ENCODE measurements around the gene GMCL1. TPM values are rescaled to one million over a fixed set of nuclear protein-coding genes. Genes with fewer than 3 reads are reported as not detected.
"Not testable (repeated sequence)": the region's sequence is repeated elsewhere in the genome, so short reads cannot be mapped to it uniquely, and the experiment has no call there.

Gene GMCL1
- total RNA-seq, 1 donor: 18.6 TPM

DNA sequence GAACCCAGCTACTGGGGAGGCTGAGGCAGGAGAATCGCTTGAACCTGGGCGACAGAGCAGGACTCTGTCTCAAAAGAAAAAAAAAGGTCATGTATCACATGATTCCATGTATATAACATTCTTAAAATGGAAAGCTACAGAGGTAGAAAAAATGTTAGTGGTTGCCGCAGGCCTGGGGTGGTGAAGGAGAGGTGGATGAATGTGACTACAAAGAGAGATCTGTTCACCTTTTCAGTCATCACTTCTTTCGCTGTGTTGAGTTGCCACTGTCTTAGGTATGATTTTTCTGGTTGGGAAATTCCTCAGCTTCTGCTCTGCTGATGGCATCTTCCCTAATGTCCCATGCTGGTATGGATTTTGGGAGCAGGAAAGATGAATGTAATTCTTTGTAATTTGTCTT is 59.0 kb downstream of the GMCL1 start:
- peaks cover 3% of the 10 kb centered on the region for H3K4me1 ChIP-seq (ENCODE audit: insufficient read depth, low read length)
- no peaks in the 10 kb centered on the region for H3K27me3 ChIP-seq (ENCODE audit: insufficient read depth, low read length)
- no peaks in the 10 kb centered on the region for H3K9me3 ChIP-seq (ENCODE audit: low read depth, low read length)
- no peak overlapping the region for H3K4me3 ChIP-seq (ENCODE audit: low read length)

DNA sequence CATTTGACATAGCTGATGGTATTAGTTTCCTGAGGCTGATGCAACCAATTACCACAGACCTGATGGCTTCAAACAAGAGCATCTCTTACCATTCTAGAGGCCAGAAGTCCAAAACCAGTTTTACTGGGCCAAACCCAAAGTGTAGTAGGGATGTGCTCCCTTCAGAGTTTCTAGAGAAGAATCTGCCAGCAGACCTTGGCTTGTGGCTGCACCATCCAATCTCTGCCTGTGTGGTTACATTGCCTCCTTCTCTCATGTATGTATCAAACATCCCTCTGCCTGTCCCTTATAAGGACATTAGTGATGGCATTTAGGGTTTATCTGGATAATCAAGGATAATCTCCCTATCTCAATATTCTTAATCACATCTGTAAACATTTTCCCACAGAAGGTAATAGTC is 59.8 kb downstream of the GMCL1 start:
- Histone ChIP-seq H3K27me3 (ENCODE audit: insufficient read depth, low read length) (no peaks in the 10 kb centered on the region), H3K4me3 (ENCODE audit: low read length) (no peak overlapping the region), H3K4me1 (ENCODE audit: insufficient read depth, low read length) (peaks cover 7% of the 10 kb centered on the region), H3K9me3 (ENCODE audit: low read depth, low read length) (no peaks in the 10 kb centered on the region)

DNA sequence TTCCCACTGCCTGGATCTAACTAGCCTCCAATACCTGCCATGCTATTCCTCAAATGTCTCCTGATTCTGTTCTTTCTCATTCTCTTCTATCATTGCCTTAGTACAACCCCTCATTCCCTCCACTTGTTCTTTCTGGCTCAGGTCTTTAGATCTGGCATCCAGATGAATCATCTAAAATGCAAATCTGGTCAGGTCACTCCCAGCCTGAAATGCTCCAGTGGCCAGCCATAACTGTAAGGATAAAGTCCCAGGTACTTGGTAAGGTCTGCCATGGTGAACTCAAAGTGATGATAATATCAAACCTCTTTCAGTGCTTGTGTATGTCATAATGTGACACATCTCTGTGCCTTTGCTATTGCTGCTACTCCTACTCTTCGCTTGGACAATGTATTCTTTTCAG is 61.4 kb downstream of the GMCL1 start:
- Histone ChIP-seq H3K9me3 (ENCODE audit: low read depth, low read length) (no peaks in the 10 kb centered on the region), H3K4me1 (ENCODE audit: insufficient read depth, low read length) (peaks cover 23% of the 10 kb centered on the region), H3K27me3 (ENCODE audit: insufficient read depth, low read length) (no peaks in the 10 kb centered on the region), H3K4me3 (ENCODE audit: low read length) (no peak overlapping the region)

DNA sequence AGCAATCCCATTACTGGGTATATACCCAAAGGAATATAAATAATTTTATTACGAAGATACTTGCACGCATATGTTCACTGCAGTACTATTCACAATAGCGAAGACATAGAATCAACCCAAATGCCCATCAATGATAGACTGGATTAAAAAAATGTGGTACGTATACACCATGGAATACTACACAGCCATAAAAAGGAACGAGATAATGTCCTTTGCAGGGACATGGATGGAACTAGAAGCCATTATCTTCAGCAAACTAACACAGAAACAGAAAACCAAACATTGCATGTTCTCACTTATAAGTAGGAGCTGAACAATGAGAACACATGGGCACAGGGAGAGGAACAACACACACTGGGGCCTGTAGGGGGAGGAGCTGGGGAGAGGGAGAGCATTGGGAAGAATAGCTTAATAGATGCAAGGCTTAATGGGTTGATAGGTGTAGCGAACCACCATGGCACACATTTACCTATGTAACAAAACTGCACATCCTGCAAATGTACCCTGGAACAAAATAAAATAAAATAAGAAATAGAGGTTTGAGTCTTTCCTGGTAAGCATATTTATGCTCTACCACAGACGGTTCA is 63.5 kb downstream of the GMCL1 start:
- H3K4me3 ChIP-seq (ENCODE audit: low read length); H3K9me3 ChIP-seq (ENCODE audit: low read depth, low read length); H3K27me3 ChIP-seq (ENCODE audit: insufficient read depth, low read length): not testable (repeated sequence)
- H3K4me1 ChIP-seq (ENCODE audit: insufficient read depth, low read length): peaks cover 26% of the 10 kb centered on the region

DNA sequence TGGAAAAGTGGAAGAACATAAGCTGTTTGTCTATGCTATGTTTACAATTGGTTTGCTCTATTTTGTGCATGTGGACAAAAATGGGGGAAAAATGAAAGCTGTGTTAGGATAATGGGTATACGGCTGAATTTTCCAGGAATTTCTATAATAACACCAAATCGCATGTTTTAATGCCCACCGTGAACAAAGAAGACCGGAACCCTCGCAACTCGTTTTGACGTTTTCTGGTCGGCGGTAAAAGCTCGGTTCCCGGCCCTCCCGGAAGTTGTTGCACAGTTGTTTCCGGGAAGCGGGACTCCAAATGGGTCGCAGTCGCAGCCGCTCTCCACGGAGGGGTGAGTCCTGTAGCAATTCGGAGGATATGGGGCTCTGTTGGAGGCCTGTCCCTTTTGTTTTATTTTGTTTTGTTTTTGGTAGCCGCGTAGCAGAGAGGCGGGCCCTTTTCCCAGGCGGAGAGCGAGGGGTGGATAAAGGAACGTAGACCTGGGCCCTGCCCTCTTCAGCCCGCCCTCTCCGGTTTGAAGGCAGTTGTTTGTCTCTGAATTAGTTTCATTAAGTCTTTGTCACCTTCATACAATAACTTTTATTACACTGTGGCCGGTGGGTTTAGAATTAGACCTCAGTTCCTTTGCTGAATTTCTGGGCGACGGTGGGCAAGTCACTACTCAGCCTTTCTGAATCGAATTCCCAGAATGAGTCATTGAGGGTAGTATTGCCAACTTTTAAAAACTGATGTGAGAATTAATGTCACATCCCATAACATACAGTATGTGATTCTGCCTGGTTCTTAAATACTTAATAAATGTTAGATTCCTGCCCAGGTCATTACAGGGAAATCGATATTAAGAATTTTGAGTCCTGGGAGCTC is 64.5 kb downstream of the GMCL1 start, which contains the start of gene SNRNP27:
TSS of gene SNRNP27 (plus strand) at position 273 of the 868 bp plus-strand sequence. CDS start at position 302, 29 bp downstream.
- Histone ChIP-seq H3K27me3 (ENCODE audit: insufficient read depth, low read length) (no peaks in the 10 kb centered on the region), H3K9me3 (ENCODE audit: low read depth, low read length) (no peaks in the 10 kb centered on the region), H3K4me1 (ENCODE audit: insufficient read depth, low read length) (peaks cover 26% of the 10 kb centered on the region), H3K4me3 (ENCODE audit: low read length) (peak within 1 kb of the TSS; percentile 99)

DNA sequence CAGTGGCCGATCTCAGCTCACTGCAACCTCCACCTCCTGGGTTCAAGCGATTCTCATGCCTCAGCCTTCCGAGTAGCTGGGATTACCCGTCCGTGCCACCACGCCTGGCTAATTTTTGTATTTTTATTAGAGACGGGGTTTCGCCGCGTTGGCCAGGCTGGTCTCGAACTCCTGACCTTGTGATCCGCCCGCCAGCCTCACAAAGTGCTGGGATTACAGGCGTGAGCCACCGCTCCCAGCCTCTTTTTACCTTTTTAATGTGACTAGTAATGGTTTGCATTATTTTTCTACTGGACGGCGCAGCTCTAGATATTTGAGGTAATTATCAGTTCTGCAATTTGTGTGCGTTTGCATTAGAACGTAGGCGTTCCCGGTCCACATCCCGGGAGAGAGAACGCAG is 65.3 kb downstream of the GMCL1 start:
- H3K27me3 ChIP-seq (ENCODE audit: insufficient read depth, low read length); H3K9me3 ChIP-seq (ENCODE audit: low read depth, low read length): not testable (repeated sequence)
- peaks cover 31% of the 10 kb centered on the region for H3K4me1 ChIP-seq (ENCODE audit: insufficient read depth, low read length)
- H3K4me3 ChIP-seq (ENCODE audit: low read length): peak overlapping the region; percentile 99

DNA sequence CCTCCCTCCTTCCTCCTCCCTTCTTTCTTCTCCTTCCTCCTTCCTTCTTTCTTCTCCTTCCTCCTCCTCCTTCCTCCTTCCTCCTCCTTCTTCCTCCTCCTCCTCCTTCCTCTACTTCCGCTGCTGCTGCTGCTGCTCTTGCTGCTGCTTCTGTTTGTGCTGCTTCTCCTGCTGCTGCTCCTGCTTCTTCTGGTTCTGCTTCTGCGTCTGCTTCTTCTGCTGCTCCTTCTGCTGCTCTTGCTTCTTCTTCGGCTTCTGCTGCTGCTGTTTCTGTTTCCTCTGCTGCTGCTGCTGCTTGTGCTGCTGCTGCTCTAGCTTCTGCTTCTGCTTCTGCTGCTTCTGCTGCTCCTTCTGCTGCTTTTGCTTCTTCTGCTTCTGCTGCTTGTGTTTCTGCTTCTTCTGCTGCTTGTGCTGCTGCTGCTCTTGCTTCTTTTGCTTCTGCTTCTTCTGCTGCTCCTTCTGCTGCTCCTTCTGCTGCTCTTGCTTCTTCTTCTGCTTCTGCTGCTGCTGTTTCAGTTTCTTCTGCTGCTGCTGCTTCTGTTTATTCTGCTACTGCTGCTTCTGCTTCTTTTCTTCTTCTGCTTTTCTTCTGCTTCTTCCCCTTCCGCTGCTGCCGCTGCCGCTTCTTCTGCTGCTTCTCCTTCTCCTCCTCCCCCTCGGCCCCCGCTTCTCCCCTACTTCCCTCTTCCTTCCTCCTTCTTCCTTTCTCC is 72.9 kb downstream of the GMCL1 start:
- Histone ChIP-seq H3K27me3 (ENCODE audit: insufficient read depth, low read length) (no peaks in the 10 kb centered on the region), H3K9me3 (ENCODE audit: low read depth, low read length) (no peaks in the 10 kb centered on the region), H3K4me1 (ENCODE audit: insufficient read depth, low read length) (peaks cover 33% of the 10 kb centered on the region), H3K4me3 (ENCODE audit: low read length) (peak overlapping the region; percentile 30)

DNA sequence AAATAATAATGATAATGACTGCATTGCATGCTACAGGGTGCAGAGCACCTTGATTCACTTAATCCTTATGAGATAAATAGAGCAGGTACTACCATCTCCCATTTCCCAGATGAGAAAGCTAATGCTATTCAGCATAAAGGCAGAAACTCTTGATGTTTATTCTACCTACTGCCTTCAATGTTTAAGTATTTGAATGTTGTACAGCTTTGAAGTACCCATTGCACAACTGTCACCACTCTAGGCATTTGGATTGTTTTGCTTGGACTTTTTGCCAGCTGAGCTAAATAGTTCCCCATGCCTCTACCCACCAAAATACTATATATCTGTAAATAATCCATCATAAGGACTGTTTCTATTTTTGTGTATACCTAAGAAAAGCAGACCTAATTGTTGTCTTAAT is 77.8 kb downstream of the GMCL1 start:
- Histone ChIP-seq H3K4me1 (ENCODE audit: insufficient read depth, low read length) (peaks cover 8% of the 10 kb centered on the region), H3K27me3 (ENCODE audit: insufficient read depth, low read length) (no peaks in the 10 kb centered on the region), H3K9me3 (ENCODE audit: low read depth, low read length) (no peaks in the 10 kb centered on the region), H3K4me3 (ENCODE audit: low read length) (no peak overlapping the region)

DNA sequence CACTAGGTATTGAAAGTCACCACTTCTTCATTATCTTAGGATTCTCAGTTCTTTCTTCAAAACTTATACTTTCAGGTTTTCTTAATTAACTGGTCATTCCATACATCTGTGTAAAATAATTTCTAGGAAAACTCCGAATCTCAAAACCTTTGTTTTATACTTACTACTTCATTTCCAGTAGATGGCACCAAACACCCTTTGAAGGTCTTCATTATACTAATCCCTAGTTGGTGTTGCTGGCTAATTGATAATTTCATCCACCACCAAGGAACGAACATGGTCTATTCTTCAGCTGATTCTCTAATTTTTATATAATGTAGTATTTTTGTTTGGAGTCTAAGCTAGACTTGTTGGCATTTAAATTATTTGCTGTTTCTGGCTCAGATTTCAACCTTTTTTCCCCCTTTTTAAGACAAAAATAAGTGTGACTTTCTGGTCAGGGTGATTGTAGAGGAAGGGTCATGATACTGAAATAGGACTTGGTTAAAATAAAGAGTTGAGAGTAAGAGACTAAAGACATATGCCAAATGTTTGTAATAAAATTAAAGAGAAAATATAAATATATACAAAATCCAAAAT is 82.6 kb downstream of the GMCL1 start:
- H3K4me1 ChIP-seq (ENCODE audit: insufficient read depth, low read length): peaks cover 17% of the 10 kb centered on the region
- H3K9me3 ChIP-seq (ENCODE audit: low read depth, low read length): no peaks in the 10 kb centered on the region
- H3K27me3 ChIP-seq (ENCODE audit: insufficient read depth, low read length): no peaks in the 10 kb centered on the region
- H3K4me3 ChIP-seq (ENCODE audit: low read length): no peak overlapping the region

DNA sequence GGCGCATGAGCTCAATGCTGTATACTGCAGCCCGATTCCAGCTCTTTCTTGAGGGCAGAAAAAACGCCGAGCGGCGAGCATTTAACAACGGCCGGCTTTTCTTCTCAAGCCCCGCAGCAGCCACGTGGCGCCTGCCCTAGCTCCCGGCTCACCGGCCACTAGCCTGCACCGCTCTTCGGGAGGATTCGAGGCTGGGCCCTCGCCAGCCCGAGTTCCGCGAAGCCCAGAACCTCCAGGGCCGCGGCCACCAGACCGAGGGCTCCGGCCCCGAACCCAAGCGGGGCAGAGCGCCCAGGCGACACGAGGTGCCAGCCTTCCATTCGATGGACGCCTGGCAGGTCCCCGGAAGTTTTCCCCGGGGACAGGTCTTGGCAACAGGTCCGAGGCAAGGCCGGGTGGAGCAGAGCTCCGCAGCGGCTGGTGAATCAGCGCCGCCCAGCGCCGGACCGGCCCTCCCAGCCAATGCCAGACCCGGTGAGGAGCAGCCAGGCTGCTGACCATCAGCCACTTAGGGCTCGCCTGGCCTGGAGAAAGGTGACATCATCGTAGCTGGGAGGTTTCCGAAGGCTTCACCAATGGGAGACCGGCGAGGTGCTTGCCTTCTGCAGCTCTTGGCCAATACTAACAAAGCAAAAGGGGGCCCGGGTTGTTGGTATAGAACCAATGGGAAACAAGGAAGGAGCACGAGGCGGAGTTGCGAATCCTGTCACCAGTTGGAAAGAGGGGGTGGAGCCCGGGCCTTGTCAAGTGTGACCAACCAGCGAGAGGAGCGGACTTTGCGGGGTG is 84.9 kb downstream of the GMCL1 start:
- Histone ChIP-seq H3K9me3 (ENCODE audit: low read depth, low read length) (no peaks in the 10 kb centered on the region), H3K4me3 (ENCODE audit: low read length) (peak overlapping the region; percentile 62), H3K27me3 (ENCODE audit: insufficient read depth, low read length) (no peaks in the 10 kb centered on the region), H3K4me1 (ENCODE audit: insufficient read depth, low read length) (peaks cover 33% of the 10 kb centered on the region)

DNA sequence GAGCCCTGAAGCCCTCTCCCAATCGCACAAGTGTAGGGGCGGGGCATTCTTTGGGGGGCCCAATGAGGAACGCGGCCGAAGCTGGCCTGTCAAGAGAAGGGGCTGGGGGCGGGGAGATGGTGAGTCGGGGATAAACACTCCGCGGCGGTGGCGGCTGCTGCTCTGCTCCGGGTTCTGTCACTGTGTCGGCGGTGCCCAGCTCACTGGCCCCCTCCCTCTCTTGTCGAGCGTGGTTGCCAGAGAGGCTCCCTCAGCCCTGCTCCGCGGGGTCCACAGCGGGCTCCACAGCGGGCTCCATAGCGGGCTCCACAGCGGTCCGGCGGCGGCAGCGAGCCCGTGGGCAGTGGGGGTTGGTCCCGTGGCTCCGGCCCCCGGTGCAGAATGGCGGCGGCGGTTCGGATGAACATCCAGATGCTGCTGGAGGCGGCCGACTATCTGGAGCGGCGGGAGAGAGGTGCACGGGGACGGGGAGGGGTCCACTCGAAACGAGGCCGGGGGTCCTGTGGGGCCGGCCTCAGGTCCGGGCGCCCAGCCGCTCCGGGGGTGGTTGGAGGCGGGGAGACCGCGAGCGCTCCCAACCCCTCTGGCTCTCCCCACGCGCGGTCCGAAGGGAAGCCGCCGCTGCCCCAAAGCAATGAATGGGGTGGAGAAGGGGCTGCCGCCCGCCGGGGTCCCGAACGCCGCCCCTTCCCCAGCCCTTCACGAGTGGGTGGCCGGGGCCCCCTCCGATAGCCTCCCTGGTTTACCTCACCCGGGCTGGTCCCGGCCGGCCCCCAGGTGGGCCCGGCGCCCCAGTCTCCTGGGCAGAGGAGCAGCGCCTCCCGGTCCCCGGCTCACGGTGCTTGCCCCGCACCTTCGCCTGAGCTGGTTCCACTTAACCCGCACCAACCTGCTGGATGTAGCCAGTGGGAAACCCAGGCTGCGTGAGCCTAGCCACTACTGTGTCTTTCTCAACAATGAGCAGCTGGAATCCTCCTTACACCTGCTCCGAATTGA is 85.8 kb downstream of the GMCL1 start, which contains the start of gene MXD1:
TSS of gene MXD1 (plus strand) at position 160 of the 996 bp plus-strand sequence. CDS start at position 382, 222 bp downstream.
- Histone ChIP-seq H3K9me3 (ENCODE audit: low read depth, low read length) (no peaks in the 10 kb centered on the region), H3K4me3 (ENCODE audit: low read length) (peak within 1 kb of the TSS; percentile 71), H3K4me1 (ENCODE audit: insufficient read depth, low read length) (peaks cover 37% of the 10 kb centered on the region), H3K27me3 (ENCODE audit: insufficient read depth, low read length) (no peaks in the 10 kb centered on the region)

DNA sequence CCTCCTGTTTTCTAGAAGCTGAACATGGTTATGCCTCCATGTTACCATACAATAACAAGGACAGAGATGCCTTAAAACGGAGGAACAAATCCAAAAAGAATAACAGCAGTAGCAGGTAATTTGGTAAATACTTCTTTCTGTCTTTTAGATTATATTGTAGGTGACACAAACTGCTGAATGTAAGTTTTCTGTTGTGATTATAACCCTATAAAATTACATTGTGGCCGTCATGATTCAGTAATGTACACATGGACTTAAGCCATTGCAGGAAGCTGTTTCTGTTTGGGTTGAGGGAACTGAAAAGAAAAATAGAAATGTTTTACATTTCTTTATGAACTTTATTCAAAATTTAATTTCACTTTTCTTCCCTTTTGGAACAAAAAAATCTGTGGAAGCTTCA is 86.6 kb downstream of the GMCL1 start:
- H3K9me3 ChIP-seq (ENCODE audit: low read depth, low read length): no peaks in the 10 kb centered on the region
- H3K4me1 ChIP-seq (ENCODE audit: insufficient read depth, low read length): peaks cover 37% of the 10 kb centered on the region
- peak overlapping the region; percentile 71 for H3K4me3 ChIP-seq (ENCODE audit: low read length)
- no peaks in the 10 kb centered on the region for H3K27me3 ChIP-seq (ENCODE audit: insufficient read depth, low read length)

DNA sequence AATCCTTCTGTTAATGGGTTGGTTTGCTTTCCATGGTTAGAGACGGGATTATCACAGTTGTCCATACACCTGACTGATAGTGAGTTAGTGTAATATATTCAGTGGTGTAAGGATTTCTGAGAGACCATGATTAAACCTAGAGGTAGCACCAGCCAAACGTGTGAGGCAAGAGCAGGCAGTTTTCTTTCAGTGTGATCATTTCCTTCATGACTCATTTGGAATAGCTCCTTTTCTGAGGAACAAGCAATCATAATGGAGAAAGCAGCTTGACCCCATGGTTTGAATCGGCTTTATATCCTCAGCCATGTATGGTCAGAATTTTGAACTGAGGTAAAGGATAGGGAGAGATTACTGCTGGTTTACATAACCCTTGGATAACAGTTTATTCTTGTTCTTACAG is 88.4 kb downstream of the GMCL1 start:
- Histone ChIP-seq H3K9me3 (ENCODE audit: low read depth, low read length) (no peaks in the 10 kb centered on the region), H3K4me1 (ENCODE audit: insufficient read depth, low read length) (peaks cover 37% of the 10 kb centered on the region), H3K27me3 (ENCODE audit: insufficient read depth, low read length) (no peaks in the 10 kb centered on the region), H3K4me3 (ENCODE audit: low read length) (peak overlapping the region; percentile 71)

All from mononuclear cell (primary cell).